SK-N-SH (cell line): ENCODE data around the gene KCNJ16.

Experiments
- EP300 ChIP-seq, 2 experiments: IDR thresholded peaks; 2 replicates each; pipeline versions ENCODE4 v1.4.0 to v1.6.1; 2012; ENCODE audit warnings: borderline replicate concordance in 1 of 2, low read depth in 1 of 2, low read length in 1 of 2
- FOXM1 ChIP-seq: IDR thresholded peaks from 2 replicates; pipeline ENCODE4 v1.4.0; 2012; ENCODE audit warnings: low read depth, mild to moderate bottlenecking
- GABPA ChIP-seq: IDR thresholded peaks from 2 replicates; pipeline ENCODE4 v1.4.0; 2012; ENCODE audit warnings: low read depth, mild to moderate bottlenecking
- JUND ChIP-seq: IDR thresholded peaks from 2 replicates; pipeline ENCODE4 v1.4.0; 2012
- POLR2AphosphoS5 ChIP-seq: IDR thresholded peaks from 2 replicates; pipeline ENCODE4 v1.6.1; 2012; ENCODE audit warnings: low read depth, low read length
- SMC3 ChIP-seq: IDR thresholded peaks from 2 replicates; pipeline ENCODE4 v1.6.1; 2012; ENCODE audit warnings: low read depth, low read length, improper control_type of control experiment
- TAF1 ChIP-seq: IDR thresholded peaks from 2 replicates; pipeline ENCODE4 v1.6.1; 2012; ENCODE audit warnings: low read depth, mild to moderate bottlenecking, low read length, moderate library complexity, borderline replicate concordance
- TEAD4 ChIP-seq: IDR thresholded peaks from 2 replicates; pipeline ENCODE4 v1.4.0; 2012; ENCODE audit warnings: mild to moderate bottlenecking, borderline replicate concordance; ENCODE audit not compliant: insufficient read depth
- TF ChIP-seq, protein P1 (sequence below): fragments of 150-350 bp; IDR thresholded peaks from 2 replicates; pipeline ENCODE4 v1.6.1; 2017; ENCODE audit warnings: antibody characterized with exemption, low read length, low read depth, borderline replicate concordance
- TF ChIP-seq, protein P2 (sequence below): fragments of 200-600 bp; sonication (generic); IDR thresholded peaks from 2 replicates; pipeline ENCODE4 v1.6.1; 2017; ENCODE audit warnings: antibody characterized with exemption, mild to moderate bottlenecking, moderate library complexity

DNA sequence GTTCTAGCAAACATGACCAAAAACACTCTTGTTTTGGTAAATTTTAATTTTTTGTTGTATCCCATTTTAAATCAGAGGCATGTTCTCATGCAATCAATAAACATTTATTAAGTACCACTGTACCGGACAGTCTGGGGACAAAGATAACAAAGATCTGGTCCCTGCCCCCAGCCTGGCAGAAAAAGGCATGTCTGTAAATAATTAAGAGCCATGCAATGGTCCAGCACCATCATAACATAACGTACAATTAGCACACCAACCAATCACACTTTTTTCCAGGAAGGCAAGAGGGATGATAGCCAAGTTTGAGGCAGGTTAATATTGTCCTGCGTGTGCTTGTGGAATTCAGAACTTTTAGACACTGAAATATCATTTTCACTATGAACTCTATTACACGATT is 3.5 kb downstream of the KCNJ16 start:
- TF ChIP-seq, protein P1, sequence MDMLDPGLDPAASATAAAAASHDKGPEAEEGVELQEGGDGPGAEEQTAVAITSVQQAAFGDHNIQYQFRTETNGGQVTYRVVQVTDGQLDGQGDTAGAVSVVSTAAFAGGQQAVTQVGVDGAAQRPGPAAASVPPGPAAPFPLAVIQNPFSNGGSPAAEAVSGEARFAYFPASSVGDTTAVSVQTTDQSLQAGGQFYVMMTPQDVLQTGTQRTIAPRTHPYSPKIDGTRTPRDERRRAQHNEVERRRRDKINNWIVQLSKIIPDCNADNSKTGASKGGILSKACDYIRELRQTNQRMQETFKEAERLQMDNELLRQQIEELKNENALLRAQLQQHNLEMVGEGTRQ: no peak
- TF ChIP-seq POLR2AphosphoS5 (no peak), JUND (no peak), GABPA (no peak), EP300 (IDR thresholded peaks at IDR 0.05; ENCODE audit: borderline replicate concordance in 1 of 2, low read depth in 1 of 2, low read length in 1 of 2) (peak in 1 of 2 experiments; percentile 63; a peak in 1 of 4 replicates), TEAD4 (no peak), FOXM1 (no peak), SMC3 (no peak), TAF1 (no peak)
- TF ChIP-seq, protein P2, sequence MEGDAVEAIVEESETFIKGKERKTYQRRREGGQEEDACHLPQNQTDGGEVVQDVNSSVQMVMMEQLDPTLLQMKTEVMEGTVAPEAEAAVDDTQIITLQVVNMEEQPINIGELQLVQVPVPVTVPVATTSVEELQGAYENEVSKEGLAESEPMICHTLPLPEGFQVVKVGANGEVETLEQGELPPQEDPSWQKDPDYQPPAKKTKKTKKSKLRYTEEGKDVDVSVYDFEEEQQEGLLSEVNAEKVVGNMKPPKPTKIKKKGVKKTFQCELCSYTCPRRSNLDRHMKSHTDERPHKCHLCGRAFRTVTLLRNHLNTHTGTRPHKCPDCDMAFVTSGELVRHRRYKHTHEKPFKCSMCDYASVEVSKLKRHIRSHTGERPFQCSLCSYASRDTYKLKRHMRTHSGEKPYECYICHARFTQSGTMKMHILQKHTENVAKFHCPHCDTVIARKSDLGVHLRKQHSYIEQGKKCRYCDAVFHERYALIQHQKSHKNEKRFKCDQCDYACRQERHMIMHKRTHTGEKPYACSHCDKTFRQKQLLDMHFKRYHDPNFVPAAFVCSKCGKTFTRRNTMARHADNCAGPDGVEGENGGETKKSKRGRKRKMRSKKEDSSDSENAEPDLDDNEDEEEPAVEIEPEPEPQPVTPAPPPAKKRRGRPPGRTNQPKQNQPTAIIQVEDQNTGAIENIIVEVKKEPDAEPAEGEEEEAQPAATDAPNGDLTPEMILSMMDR: no peak
